ENCODE results near the gene HSD17B1.
A peak's percentile ranks its signal among the peaks of the same experiment; 100 is the strongest.
"Not testable (repeated sequence)": the region's sequence is repeated elsewhere in the genome, so short reads cannot be mapped to it uniquely, and the experiment has no call there.

HSD17B1 gene

GRCh38 chr17:42548070-42548837, 4.5 kb upstream of the HSD17B1 start:
- peak; percentile 82 for DNase-seq

- no peak for DNase-seq
Observed at GRCh38 chr17:42548993-42549755, 3.5 kb upstream of the HSD17B1 start.

- no peak for DNase-seq
Observed at GRCh38 chr17:42553161-42553818, 567 bp downstream of the HSD17B1 start.

- no peak for DNase-seq
Observed at GRCh38 chr17:42553866-42554249, 1.1 kb downstream of the HSD17B1 start.

GRCh38 chr17:42554250-42555121, 1.8 kb downstream of the HSD17B1 start:
- DNase-seq: peak; percentile 77

- DNase-seq: no peak
Observed at GRCh38 chr17:42555122-42555622, 2.4 kb downstream of the HSD17B1 start.

- not testable (repeated sequence) for DNase-seq
Observed at GRCh38 chr17:42555961-42556617, 3.4 kb downstream of the HSD17B1 start.

GRCh38 chr17:42559075-42559474, 6.4 kb downstream of the HSD17B1 start:
- DNase-seq: no peak

- no peak for DNase-seq
Observed at GRCh38 chr17:42560246-42560645, 7.5 kb downstream of the HSD17B1 start.

GRCh38 chr17:42561897-42562387, 9.2 kb downstream of the HSD17B1 start, which contains the start of gene COASY:
COASY (plus strand) TSS chr17:42562148; CDS start chr17:42562623, 475 bp downstream.
- peak; percentile 93 for DNase-seq

GRCh38 chr17:42562388-42563142, 9.8 kb downstream of the HSD17B1 start:
- no peak for DNase-seq

GRCh38 chr17:42563143-42563509, 10.4 kb downstream of the HSD17B1 start:
- DNase-seq: no peak

GRCh38 chr17:42563543-42563942, 10.8 kb downstream of the HSD17B1 start:
- no peak for DNase-seq

GRCh38 chr17:42563950-42564349, 11.2 kb downstream of the HSD17B1 start:
- DNase-seq: no peak

GRCh38 chr17:42564815-42565522, 12.2 kb downstream of the HSD17B1 start:
- no peak for DNase-seq

GRCh38 chr17:42565523-42566214, 12.9 kb downstream of the HSD17B1 start:
- DNase-seq: no peak

- DNase-seq: no peak
Observed at GRCh38 chr17:42566215-42566882, 13.6 kb downstream of the HSD17B1 start.

- peak; percentile 92 for DNase-seq
Observed at GRCh38 chr17:42566883-42567573, 14.3 kb downstream of the HSD17B1 start, which contains the start of gene MLX. MLX (plus strand) TSS chr17:42567100; CDS start chr17:42567125, 25 bp downstream.

Measured in NCI-H1105 (cell line).